SKM-1 treated with dmso at 0.1 percent for 144 hours (cell line): ENCODE results near the gene ZNF469.
"Not testable (repeated sequence)": the region's sequence is repeated elsewhere in the genome, so short reads cannot be mapped to it uniquely, and the experiment has no call there.

Source experiments
- DNase-seq: peaks from one replicate; lab custom pipeline; 2025; ENCODE audit not compliant: unreplicated experiment; lab: John Stamatoyannopoulos, UW

Gene ZNF469

GRCh38 chr16:88407807-88408206 is 25.0 kb downstream of the ZNF469 start:
- DNase-seq, result peak; percentile 95

- no peak for DNase-seq
Observed at GRCh38 chr16:88408561-88409142, 25.9 kb downstream of the ZNF469 start.

GRCh38 chr16:88409296-88410065 is 26.7 kb downstream of the ZNF469 start:
- no peak for DNase-seq

- not testable (repeated sequence) for DNase-seq
Observed at GRCh38 chr16:88410297-88410968, 27.7 kb downstream of the ZNF469 start.

DNA sequence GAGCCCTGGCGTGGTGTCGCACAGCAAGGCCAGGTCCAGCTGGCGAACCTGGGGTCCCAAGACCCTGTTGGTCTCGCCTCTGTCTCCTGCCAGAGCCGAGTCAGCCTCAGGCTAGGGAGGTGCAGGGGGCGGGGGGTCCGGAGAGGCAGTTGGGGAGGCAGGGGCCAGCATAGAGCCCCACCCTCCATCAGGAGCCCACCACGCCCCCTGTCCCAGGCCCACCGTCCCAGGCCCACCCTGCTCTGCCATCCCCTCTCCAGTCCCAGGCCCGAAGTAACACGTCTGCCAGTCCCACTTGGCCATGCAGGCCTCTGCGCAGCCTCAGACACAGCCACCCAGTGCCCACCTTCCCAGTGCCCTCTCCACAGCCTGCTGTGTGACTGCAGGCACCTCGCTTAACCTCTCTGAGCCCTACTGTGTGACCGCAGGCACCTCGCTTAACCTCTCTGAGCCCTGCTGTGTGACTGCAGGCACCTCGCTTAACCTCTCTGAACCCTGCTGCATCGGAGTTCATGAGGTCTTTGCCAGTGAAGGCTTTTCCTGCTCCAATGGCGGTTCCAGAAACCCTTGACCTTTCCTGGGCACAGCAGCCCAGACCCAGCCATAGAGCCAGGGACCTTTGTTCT is 29.3 kb downstream of the ZNF469 start:
- no peak for DNase-seq

DNA sequence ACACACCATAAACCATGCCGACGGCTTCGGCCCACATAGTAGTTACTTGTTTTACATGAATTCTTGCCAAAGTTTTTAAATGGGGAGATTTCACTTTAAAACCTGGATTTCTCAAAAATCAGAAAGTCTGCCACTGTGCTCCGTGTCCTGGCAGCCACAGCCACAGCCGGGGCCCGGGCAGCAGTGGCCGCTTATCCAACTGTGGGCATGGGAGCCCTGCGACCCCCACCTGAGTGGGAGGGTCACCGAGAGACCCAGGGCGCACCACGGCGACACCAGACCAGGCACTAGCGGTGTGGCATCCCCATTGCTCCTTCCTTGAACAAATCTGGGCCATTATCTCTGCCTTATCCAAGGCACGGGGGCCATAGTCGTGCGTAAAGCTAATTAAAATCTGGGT is 30.0 kb downstream of the ZNF469 start:
- DNase-seq, result no peak

DNA sequence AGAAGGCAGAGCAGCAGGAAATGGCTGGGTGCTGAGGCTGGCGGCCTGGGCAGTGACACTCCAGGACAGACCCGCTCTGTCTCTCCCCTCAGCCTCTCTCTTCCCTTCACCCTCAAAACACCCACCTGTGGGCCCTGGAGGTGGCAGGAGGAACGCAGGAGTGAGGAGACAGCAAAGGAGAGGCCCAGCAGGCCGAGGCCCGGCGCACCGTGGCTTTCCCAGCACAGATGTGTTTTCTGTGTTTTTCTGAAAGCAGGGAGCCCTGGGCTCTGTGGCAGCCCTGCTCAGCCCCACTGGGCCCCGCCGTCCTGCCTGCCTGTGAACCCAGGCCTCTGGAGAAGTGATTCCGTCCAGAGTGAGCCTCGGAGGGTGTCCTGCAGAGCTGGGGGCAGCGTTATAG is 30.5 kb downstream of the ZNF469 start:
- no peak for DNase-seq

DNA sequence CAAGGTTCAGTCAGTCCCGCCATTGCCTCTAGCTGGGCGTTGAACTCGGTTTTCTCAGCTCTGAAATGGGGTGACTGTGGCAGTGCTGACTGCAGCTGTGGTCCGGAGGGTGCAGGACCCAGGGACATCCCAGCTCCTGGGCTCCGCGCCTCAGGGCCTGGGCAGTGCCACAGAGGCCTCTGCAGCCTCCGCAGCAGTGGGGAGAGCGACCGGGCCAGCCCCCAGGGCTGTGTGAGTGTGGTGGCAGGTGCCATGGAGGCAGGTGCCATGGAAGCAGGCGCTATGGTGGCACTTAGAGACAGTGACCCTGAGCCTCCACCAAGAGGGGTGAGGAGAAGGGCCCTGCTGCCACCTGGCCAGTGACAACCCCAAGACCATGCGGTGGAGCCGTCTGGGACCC is 30.9 kb downstream of the ZNF469 start:
- DNase-seq, result no peak

DNA sequence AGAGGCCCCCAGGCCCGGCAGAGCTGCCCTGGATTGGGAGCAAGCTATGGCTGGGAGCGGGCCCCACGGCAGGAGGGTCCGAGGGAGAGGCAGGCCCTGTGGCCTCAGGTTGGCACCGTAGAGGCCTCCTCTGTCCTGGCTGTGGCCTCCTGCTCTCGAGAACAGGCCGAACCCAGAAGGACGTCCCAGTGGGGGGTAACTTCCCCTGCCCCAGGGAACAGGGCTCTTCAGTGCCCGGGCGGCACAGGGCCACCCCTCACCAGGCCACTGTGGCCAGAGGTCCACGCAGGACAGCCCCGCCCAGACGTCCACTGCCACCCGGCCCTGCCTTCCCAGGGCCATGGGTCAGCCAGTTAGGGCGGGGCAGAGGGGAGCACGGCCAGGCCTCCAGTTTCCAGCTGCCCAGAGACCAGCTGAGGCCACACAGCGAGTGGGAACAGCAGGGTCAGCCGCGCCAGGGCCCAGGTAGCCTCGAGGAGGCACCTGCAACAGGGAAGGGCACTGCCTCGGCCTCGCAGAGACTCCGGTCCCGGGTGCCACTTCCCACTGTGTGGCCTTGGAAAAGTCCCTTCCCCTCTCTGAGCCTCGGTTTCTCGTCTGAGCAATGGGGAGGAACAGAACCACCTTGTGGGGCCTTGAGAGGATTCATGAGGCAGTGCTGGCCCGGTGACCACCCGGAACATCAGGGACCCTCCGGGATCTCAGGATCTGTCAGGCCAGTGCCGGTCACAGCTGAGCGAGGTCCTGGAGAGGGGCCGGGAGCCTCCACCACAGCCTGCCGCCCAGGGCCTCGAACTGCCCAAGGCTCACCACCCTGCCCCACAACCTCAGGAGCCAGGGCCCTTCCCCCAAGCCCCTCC is 32.0 kb downstream of the ZNF469 start:
- DNase-seq, result no peak

GRCh38 chr16:88415381-88415705 is 32.6 kb downstream of the ZNF469 start:
- no peak for DNase-seq

GRCh38 chr16:88415713-88416323 is 33.1 kb downstream of the ZNF469 start:
- DNase-seq, result no peak

- DNase-seq, result no peak
Observed at GRCh38 chr16:88416686-88417085, 33.9 kb downstream of the ZNF469 start.

GRCh38 chr16:88417684-88418476 is 35.1 kb downstream of the ZNF469 start:
- no peak for DNase-seq

- no peak for DNase-seq
Observed at GRCh38 chr16:88418869-88419268, 36.1 kb downstream of the ZNF469 start.

GRCh38 chr16:88419790-88420189 is 37.0 kb downstream of the ZNF469 start:
- no peak for DNase-seq

DNA sequence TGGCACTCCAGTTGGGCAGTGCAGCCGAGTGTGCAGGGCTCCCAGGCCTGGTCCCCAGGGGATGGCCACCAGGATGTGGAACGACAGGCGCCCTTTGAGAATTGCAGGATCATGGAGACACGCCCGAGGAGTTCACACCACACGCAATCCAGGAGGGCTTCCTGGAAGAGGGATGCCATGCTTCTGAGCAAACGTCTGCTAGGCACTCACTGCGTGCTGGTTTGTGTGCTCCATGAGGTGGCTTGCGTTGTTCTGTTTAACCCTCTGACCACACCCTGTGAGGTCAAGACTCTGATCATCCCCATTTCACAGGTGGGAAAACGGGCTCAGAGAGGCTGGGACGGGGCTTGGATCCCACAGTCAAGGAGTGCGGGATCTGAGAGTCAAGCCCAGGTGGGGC is 37.7 kb downstream of the ZNF469 start:
- no peak for DNase-seq

DNA sequence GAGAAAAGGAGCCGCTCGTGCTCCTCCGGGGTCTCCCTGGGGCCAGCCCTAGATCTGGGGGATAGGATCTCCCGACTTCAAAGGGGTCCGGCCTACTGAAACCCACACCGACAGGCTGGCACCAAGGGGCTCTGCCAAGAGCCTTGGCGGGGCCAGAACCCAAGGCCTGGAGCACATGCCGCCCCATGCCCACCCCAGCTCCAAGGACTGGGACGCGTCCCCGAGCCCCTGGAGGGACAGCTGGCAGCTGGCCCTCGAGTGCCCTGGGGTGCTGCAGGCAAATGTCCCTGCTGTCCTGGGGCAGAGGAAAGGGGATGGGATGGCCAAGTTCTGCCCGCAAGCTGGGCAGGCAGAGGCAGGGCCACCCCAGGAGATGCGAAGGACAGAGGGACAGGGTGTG is 38.5 kb downstream of the ZNF469 start:
- DNase-seq, result no peak

DNA sequence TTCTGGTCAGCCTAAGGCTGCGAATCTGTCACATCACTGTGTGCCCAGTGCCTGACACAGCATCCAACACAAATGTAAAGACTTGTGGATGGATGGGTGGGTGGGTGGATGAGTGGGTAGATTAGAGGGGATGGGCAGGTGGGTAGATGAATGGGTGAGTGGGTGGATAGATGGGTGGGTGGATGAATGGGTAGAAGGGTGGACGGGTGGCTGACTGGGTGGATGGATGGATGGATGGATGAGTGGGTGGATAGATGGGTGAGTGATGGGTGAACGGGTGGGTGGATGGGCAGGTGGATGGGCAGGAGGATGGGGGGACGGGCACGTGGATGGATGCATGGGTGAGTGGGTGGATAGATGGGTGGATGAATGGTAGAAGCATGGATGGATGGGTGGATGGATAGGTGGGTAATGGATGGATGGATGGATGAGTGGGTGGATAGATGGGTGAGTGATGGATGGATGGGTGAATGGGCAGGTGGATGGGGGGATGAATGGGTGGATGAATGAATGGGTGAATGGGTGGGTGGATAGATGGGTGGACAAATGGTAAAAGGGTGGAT is 39.2 kb downstream of the ZNF469 start:
- no peak for DNase-seq

DNA sequence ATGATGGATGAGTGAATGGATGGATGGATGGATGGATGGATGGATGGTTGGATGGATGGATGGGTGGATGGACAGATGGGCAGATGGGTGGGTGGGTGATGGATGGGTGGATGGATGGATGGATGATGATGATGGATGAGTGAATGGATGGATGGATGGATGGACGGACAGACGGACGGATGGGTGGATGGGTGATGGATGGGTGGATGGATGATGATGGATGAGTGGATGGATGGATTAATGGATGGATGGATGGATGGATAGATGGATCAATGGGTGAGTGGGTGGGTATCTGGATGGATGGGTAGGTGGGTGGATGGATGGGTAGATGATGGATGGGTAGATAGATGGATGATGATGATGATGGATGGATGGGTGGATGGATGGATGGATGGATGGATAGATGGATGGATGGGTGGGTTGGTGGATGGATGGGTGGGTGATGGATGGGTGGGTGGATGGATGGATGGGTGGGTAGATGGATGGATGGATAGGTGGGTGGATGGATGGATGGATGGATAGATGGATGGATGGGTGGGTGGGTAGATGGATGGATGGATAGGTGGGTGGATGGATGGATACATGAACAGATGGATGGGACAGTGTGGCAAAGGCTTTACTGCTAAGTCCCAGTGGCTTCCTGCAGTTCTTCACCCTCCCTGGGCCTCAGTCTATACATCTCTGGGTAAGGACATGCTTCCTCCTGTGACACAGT is 40.1 kb downstream of the ZNF469 start:
- DNase-seq, result no peak
